NCI-H1436 treated with DMSO at 0.1 percent for 48 hours (cell line): ENCODE measurements around the gene PFN3.
"Not testable (repeated sequence)": the region's sequence is repeated elsewhere in the genome, so short reads cannot be mapped to it uniquely, and the experiment has no call there.

Experiments
- DNase-seq: peaks from one replicate; lab custom pipeline; 2025; lab: John Stamatoyannopoulos, UW

The PFN3 gene

DNA sequence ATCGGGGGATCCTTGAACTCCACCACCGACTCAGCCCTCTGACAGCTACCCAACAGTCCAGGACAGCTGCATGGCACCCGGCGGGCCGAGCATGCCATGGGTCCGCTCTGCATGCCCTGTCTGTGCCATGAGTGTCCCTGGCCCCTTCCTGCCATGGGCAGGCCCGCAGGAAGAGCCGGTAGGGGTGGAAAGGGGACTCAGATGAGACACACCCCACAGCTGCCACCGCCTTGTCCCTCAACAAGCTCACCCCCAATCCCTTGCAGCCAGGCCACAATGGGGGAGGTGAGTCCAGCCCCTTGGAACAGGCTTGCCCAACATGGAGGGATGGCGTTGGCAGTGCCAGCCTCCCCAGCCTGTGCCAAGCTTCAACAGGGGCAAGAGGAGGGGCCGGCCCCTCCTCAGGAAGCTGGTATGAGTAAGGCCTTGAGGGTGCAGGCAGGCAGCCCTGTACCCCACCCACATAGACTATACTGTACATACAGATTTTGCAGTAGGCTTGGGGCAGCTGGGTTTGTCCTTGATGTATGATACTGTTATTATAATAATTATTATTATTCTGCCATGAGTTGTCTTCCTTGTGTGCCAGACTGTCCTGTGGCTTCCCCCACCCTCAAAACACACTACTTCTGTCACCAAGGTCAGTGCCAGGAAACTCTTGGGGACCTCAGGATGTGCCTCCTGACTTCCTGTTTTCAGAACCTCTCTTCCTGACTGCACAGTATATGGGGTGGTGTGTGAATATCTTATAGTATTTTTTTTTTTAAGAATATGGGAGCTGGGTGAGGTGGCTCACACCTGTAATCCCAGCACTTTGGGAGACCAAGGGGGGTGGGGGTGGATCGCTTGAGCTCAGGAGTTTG is 28.2 kb downstream of the PFN3 start:
- no peak for DNase-seq

DNA sequence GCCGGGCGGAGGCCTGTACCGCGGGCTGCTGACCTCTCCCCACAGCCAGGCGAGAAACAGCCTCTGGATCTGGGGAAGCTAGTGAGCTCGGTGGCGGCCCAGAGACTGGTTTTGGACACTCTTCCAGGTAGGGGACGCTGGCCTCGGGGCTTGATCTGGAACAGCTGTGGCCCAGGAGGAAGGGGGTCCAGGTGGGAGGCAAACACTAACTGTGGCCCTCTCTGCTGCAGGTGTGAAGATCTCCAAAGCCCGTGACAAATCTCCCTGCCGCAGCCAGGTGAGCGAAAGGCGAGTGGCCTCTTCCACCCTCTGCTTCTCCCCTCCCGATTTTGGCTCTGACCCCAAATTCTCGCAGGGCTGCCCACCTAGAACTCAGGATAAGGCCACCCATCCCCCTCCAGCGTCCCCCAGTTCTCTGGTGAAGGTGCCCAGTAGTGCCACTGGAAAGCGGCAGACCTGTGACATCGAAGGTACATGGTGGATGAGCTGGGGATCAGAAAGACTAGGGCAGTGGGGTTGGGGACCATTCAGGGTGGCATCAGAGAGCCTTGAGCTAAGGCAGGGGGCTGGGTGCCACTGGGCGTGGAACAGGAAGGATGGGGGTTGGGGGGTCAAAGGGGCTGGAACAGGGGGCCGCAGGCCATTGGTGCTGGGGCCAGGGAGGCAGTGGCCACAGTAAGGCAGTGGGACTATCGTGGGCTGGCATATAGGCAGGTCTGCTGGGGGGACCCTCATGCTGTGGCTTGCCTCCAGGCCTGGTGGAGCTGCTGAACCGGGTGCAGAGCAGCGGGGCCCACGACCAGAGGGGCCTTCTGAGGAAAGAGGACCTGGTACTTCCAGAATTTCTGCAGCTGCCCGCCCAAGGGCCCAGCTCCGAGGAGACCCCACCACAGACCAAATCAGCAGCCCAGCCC is 29.1 kb downstream of the PFN3 start:
- no peak for DNase-seq

DNA sequence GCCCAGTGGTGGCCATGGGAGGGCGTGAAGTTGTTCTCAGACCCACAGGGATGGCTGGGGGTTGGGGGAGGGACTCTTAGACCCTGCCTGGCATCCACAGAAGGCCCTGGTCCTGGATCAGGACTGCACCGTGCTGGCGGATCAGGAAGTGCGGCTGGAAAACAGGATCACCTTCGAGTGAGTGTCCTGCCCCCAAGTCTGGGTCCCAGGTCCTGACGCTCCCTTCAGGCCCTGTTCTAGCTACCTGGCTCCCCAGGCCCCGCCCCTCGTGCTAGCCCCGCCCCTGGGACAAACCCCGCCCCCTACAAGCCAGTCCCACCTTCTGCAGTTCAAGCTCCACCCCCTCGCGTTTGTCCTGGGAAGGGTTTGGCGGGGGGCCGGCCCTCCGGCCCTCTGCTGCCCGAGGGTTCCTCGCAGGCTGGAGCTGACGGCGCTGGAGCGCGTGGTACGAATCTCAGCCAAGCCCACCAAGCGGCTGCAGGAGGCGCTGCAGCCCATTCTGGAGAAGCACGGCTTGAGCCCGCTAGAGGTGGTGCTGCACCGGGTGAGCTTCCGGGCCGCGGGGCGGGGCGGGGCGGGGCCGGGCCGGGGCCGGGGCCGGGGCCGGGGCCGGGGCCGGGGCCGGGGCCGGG is 29.9 kb downstream of the PFN3 start:
- peak; percentile 30 for DNase-seq

DNA sequence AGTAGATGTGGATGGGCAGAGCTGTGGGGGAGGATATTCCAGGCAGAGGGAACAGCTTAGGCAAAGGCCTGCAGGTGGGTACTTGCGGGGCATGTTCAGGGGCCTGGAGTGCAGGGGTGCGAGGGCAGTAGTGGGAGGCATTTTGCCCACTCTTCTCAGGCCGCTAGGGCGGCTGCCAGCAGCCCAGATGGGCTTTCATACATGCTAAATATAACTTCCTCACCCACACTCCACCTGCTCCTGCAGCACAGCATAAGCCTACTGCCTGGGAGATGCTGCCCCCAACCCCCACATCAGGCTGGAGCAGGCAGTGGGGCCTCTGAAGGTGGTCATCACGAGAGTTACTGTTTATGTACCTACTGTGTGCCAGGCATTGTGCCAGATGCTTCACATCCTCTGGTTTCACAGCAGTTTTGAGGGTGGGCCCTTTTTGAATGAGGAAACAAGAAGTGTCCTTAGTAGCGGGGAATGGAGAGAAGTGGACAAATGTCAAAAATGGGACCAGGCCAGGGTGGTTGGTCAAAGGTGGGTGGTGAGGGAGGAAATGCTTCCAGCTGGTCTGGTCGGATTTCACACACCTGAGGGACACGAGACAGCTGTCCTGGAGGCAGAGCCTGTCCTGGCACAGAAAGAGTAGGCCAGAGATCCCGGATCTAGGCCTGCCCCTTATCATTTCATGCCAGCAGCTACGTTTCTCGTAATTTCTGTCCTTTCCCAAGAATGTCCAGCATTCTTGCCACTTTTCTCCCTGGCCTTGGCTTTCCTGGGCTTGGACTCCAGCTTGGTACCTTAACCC is 30.6 kb downstream of the PFN3 start:
- no peak for DNase-seq

DNA sequence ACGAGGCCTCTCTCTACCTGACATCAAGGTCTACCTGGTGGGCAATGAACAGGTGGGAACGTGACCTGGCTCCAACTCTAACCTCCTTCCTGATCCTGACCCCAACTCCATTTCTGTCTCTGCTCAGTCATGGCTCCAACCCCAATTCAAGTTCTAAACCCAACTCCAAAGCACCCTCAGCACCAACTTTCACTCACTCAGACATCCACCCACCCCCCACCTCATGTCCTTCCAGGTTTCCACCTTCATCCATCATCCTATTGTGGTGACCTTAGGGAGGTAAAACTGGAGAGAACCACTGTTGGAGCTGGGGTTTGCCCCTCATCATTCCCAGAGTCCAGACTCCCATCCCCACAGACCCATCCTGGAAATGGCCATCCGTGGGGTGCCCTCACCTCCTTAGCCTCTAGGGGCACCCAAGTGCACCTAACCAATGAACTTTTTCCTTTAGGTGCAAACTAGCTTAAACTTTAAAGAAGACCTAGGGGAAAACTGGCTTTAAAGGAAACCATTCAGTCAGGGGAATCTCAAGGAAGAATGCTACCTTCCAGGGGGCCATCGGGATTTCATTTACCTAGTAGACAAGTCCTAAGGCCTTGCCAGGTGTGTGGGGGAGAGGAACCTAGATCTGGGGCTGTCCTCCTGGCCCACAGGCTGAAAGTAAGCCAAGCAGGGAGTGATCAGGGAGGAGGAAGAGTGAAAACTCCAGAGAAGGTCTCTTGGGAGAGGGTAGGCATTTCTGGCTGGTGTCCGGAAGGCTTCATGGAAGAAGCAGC is 31.4 kb downstream of the PFN3 start:
- DNase-seq = no peak

DNA sequence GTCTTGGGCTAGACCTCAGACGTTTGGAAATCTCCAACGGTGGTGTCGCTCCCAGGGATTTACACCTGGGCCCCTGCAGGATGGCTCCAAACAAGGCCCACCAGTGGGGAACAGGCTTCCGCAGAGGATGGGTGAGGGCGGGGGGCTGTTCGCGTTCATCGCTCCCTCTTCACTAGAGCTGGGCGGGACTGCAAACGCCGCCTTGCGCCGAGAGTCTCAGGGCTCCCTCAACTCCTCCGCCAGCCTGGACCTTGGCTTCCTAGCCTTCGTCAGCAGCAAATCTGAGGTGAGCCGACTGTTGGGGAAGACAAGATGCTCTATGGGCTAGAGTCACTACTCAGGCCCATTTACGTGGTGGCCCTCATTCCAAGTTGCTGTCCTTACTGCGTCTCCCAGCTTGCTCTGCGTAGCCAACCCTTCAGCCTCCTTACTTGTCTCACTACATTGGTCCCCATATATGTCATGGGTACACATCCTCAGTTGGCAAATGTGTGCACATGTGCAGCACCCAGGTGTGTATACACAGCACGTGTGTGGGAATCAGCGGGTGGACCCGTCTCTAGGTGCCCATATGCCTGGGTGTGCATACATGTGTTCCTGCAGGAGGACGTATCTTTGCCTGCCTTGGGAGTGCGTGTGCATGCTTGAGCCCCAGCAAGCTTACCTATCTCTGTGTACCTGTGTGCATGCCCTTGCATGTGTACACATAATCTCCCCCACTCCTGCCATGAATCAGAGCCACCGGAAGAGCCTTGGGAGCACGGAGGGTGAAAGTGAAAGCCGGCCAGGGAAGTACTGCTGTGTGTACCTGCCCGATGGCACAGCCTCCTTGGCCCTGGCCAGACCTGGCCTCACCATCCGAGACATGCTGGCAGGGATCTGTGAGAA is 32.2 kb downstream of the PFN3 start:
- no peak for DNase-seq

DNA sequence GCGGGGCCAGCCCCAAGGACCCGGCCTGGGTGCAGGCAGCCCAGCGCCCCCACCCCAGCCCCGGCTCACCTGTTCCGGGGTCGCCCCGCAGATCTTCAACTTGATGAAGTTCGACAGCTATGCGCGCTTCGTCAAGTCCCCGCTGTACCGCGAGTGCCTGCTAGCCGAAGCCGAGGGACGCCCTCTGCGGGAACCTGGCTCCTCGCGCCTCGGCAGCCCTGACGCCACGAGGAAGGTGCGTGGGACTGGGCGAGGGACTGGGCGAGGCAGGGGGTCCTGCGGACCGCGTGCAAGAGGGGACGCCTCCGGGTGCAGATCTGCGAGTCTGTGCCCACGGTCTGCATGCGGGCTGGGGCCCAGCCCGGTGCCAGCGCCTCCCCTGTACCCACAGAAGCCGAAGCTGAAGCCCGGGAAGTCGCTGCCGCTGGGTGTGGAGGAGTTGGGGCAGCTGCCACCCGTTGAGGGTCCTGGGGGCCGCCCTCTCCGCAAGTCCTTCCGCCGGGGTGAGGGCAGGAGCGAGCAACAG is 33.1 kb downstream of the PFN3 start:
- DNase-seq = no peak

DNA sequence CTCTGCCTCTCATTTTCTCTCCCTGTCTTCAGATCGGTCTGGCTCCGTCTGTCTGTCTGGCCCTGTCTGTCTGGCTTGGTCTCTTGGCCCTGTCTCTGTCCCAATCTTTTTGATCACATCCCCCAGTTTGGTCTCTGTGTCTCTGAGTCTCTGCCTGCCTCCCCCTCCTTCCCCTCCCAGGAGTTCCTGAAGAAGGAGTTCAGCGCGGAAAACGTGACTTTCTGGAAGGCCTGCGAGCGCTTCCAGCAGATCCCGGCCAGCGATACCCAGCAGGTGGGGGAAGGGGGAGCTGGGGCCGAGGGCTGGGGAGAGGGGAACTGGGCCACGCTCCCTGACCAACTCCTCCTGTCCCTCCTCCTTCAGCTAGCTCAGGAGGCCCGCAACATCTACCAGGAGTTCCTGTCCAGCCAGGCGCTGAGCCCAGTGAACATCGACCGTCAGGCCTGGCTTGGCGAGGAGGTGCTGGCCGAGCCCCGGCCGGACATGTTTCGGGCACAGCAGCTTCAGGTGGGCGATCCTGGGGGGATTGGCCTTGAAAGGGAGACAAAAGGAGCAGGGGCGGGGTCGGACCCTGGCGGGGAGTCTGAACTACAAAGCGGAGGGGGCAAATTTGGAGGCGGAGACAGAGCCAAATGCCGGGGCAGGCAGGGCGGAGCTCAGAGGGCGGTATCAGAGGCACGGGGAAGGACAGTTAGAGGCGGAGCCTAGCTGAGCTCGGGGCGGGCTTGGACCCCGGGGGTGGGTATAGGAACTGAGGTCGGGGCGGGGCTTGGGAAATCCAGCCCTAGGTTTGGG is 33.7 kb downstream of the PFN3 start:
- no peak for DNase-seq

DNA sequence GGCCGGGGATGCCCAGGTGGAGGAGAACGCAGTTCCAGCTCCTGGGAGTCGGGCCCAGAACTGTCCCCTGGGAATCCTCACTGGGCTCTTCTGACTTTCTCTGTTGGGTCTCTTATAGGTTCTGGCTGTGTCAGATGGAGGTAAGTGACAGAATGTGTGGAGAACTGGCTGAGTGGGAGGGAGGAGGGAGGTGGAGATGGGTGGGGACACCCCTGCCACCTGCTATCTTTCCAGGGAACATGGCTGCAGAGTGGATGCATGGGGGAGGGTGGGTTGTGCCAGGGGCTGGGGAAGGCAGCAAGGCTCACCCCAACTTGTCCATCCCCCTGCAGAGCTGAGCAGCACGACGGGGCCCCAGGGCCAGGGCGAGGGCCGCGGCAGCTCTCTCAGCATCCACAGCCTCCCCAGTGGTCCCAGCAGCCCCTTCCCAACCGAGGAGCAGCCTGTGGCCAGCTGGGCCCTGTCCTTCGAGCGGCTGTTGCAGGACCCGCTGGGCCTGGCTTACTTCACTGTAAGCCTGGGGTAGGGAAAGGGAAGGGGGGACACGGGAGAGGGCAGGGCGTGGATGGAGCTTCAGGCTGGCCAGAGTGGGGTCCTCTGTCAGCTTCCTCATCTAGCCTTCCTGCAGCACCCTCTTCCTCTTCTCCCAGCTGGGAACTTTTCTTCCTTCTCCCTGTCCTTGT is 34.5 kb downstream of the PFN3 start:
- no peak for DNase-seq

DNA sequence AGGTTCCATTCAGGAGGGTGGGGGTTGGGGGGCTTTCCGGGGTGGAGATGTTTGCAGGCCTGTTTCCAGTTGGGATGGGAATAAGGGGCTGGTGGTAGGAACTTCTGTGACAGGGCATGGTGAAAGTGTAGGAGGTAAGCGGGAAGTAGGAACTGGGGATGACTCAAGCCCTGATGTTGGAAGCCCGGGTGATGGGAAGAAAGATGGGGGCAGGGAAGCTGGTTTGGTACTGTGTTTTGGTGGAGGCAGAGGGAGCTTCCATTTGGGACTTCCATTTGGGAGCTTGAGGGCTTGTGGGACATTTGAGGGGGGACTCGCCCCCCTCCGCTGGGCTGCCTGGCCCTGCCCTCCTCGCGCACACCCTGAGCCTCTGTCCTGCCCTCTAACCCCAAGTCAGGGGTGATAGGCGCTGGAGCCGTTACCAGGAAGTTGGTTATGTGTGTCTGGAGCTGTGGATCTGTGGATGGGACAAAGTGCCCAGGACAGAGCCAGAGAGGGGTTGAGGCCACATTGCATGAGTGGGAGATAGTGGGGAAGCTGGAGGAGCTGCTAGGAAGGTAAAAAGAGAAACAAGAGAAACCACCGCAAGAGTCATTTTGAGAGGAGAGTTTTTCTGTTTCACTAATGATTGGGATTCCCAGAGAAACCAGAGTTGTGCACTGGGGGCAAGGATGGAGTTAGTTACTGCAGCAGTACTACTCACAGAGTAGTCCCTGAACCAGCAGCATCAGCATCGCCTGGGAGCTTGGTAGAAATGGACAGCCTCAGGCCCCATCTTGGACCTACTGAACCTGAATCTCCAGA is 36.1 kb downstream of the PFN3 start:
- no peak for DNase-seq

DNA sequence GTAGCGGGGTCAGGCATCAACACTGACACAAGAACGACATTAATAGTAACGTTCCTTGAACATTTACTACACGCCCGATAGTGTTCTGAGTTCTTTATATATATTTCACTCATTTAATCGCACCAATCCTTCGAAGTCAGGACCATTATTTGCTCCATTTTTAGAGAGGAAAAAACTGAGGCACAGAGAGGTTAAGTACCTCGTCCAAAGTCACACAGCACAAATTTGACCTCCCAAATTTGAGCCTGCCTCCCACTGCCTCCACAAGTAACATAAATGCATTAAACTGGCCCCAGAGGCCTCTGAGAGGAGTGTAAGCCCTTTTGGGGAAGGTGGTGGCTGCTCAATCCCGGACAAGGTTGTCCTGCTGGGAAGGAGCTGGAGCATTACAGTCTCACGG is 36.9 kb downstream of the PFN3 start:
- no peak for DNase-seq

DNA sequence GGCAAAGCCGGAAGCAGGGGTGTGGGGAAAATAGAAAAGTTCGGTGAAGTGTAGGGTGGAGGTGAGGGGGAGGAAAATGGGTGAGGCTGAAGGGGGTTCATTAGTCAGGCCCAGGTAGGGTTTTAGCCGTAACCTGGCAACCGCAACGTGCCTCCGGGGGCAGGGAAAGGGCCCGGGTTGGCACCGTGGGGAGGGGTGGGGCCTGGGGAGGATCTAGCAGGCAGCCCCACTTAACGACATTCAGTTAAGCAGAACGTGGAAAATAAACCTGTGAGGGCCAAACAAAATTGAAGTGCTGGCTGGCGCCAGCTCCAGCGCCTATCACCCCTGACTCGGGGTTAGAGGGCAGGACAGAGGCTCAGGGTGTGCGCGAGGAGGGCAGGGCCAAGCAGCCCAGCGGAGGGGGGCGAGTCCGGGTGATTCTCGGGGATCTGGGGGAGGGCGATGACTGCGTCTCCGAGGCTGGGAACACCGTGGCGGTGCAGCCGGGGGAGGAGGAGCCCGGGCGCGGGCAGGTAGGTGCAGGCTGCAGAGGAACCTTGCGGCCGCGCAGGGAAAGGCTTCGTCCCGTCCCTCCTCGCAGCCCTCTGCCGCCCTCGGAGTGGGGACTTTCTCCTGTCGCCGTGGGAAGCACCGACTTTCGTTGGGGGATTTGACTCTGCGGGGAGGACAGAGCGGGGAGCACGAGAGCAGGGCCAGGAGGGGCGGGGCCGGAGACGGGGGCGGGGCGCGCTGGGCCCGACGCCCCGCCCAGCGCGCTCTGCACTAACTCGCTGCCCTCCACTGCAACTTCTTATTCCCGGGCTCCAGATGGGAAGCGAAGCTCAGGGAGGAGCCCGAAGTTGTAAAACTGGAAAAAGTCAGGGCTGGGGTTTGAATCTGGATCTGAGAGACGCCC is 37.6 kb downstream of the PFN3 start:
- no peak for DNase-seq

DNA sequence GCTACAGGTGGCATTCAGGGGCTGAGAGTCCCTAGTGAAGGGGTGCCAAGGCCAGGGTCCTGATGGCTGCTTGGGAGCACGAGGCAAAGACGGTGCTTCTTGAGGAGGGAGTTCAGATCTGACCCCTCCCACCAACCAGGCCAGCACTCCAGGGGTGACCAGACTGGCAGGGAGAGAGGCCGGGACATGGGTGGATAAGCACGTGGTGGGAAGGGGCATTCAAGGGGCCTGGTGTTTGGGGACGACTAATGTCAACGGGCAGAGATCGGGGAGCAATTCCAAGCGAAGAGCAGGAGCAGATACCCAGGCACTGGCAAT is 38.2 kb downstream of the PFN3 start:
- DNase-seq = no peak

DNA sequence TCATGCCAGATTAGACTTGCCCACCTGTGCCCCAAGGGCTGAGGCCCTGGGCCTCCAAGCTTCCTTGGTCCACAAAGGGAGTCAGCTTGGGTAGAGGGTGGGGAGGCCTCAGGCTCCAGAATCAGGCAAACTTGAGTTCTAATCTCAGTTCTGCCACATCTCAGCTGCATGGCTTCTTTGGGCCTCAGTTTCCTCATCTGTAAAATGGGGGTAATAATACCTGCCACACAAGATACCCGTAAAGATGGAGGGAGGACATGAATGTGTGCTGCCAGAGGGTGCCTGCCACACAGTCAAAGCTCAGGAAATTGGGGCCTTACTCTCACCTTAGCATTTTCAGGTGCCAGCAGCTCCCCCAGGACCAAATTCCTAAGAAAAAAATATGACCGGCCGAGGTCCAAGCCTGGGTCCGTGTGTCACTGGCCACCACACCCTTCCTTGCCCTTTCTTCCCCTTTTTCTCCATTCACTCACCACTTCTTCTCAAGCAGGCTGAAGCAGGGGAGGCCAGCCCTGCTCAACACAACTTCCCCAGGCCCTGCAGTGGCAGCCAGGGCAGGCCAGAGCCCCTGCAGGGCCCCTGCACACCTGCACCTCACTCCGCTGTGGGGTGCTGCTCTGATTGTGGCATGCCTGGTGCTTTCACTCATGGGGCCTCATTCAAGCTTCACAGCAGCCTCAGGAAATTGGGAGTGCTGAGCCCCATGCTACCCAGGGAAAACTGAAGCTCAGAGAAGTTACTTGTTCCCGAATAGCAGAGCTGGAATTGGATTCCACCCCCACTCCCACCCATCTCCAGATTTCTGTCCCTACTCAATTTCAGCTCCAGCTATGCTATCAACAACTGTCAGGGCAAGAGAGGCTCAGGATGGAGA is 38.8 kb downstream of the PFN3 start:
- no peak for DNase-seq

DNA sequence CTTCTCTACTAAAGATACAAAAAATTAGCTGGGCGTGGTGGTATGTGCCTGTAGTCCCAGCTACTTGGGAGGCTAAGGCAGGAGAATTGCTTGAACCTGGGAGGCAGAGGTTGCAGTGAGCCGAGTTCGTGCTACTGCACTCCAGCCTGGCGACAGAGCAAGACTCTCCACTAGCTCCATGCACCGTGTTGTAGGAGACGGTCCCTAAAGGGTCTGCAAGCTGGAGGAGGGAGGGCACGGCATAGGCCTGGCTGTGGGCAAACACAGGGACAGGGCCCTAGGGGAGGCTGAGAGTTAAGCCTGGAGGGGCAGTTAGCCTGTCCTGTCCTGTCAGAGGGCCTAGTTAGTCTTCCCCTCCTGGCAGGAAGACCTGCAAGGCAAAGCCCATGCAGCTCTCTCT is 39.7 kb downstream of the PFN3 start:
- not testable (repeated sequence) for DNase-seq

DNA sequence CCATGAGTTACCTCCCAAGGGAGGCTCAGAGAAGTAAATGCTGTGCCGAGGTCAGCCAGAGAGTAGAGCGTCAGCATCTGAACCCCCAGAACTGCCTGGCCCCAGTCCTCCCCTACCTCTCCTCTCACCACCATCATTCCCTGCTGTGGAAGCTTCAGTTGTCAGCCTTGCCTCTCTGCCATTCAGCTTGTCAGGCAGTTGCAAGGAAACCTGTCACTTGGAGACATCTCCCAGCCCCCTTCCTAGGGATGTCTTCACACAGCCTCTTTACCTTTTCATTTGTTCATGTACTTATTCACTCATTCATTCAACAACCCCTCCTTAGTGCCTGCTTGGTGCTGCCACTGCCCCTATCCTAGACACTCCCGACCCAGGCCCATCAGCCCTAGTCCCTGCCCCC is 40.6 kb downstream of the PFN3 start:
- no peak for DNase-seq
